ENCODE measurements around the gene C1QTNF7. TPM values are rescaled to one million over a fixed set of nuclear protein-coding genes. Genes with fewer than 3 reads are reported as not detected.

Gene C1QTNF7
- total RNA-seq, 1 experiment from 2014 or later, result not detected

GRCh38 chr4:15410750-15411149 is 17.1 kb upstream of the C1QTNF7 start:
- no peak overlapping the region for H3K9ac ChIP-seq (ENCODE audit: low read length)
- no peaks in the 10 kb centered on the region for H3K4me1 ChIP-seq (ENCODE audit: insufficient read depth, low read length)
- H3K9me2 ChIP-seq (replicated peaks; ENCODE audit: low read length), result no peaks in the 10 kb centered on the region
- no TSS peak for BruUV-seq (replicated peaks)
- intact Hi-C loops (cut with micrococcal nuclease), result no loop called here
- no peak overlapping the region for H2AFZ ChIP-seq (ENCODE audit: low read length)
- POLR2A ChIA-PET (ENCODE audit: unreplicated experiment), result no interaction called here
- CTCF ChIA-PET, result no interaction called here
- H3K4me2 ChIP-seq (ENCODE audit: low read length), result no peak overlapping the region
- H3K27ac ChIP-seq (ENCODE audit: low read length), result no peak overlapping the region
- H3F3A ChIP-seq (ENCODE audit: low read length, unreplicated experiment), result no peaks in the 10 kb centered on the region
- DNase-seq (no peak), ATAC-seq (no peak)
- no peaks in the 10 kb centered on the region for H3K79me2 ChIP-seq (ENCODE audit: low read length)
- H4K20me1 ChIP-seq (ENCODE audit: low read length), result no peaks in the 10 kb centered on the region
- no peaks in the 10 kb centered on the region for H3K9me3 ChIP-seq (ENCODE audit: low read length)
- TF ChIP-seq EZH2 (IDR thresholded peaks at IDR 0.05; ENCODE audit: low read length, unreplicated experiment) (no peak), EZH2phosphoT487 (IDR thresholded peaks at IDR 0.05; ENCODE audit: borderline replicate concordance, low read length) (no peak)
- TF ChIP-seq, protein P1, sequence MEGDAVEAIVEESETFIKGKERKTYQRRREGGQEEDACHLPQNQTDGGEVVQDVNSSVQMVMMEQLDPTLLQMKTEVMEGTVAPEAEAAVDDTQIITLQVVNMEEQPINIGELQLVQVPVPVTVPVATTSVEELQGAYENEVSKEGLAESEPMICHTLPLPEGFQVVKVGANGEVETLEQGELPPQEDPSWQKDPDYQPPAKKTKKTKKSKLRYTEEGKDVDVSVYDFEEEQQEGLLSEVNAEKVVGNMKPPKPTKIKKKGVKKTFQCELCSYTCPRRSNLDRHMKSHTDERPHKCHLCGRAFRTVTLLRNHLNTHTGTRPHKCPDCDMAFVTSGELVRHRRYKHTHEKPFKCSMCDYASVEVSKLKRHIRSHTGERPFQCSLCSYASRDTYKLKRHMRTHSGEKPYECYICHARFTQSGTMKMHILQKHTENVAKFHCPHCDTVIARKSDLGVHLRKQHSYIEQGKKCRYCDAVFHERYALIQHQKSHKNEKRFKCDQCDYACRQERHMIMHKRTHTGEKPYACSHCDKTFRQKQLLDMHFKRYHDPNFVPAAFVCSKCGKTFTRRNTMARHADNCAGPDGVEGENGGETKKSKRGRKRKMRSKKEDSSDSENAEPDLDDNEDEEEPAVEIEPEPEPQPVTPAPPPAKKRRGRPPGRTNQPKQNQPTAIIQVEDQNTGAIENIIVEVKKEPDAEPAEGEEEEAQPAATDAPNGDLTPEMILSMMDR (conservative IDR thresholded peaks at IDR 0.05; ENCODE audit: low read depth, low read length), result no peak
- H3K27me3 ChIP-seq (ENCODE audit: low read length), result peaks cover 27% of the 10 kb centered on the region
- no peaks in the 10 kb centered on the region for H3K36me3 ChIP-seq (ENCODE audit: low read depth, low read length)
- no peak overlapping the region for H3K4me3 ChIP-seq (ENCODE audit: low read length)

- Histone ChIP-seq H3K27me3 (ENCODE audit: low read length) (peaks cover 21% of the 10 kb centered on the region), H3K36me3 (ENCODE audit: low read depth, low read length) (no peaks in the 10 kb centered on the region), H3K79me2 (ENCODE audit: low read length) (no peaks in the 10 kb centered on the region), H3K4me2 (ENCODE audit: low read length) (no peak overlapping the region), H4K20me1 (ENCODE audit: low read length) (no peaks in the 10 kb centered on the region), H3K9me3 (ENCODE audit: low read length) (no peaks in the 10 kb centered on the region), H3K27ac (ENCODE audit: low read length) (no peak overlapping the region), H3K4me1 (ENCODE audit: insufficient read depth, low read length) (no peaks in the 10 kb centered on the region), H3K9me2 (replicated peaks; ENCODE audit: low read length) (no peaks in the 10 kb centered on the region), H3K9ac (ENCODE audit: low read length) (no peak overlapping the region), H3K4me3 (ENCODE audit: low read length) (no peak overlapping the region), H3F3A (ENCODE audit: low read length, unreplicated experiment) (no peaks in the 10 kb centered on the region), H2AFZ (ENCODE audit: low read length) (no peak overlapping the region)
- no peak for DNase-seq
- ATAC-seq, result no peak
- POLR2A ChIA-PET (ENCODE audit: unreplicated experiment), result no interaction called here
- TF ChIP-seq, protein P1 (conservative IDR thresholded peaks at IDR 0.05; ENCODE audit: low read depth, low read length), result no peak
- no peak for TF ChIP-seq EZH2phosphoT487 (IDR thresholded peaks at IDR 0.05; ENCODE audit: borderline replicate concordance, low read length)
- TF ChIP-seq EZH2 (IDR thresholded peaks at IDR 0.05; ENCODE audit: low read length, unreplicated experiment), result no peak
- no TSS peak for BruUV-seq (replicated peaks)
- CTCF ChIA-PET, result no interaction called here
- intact Hi-C loops (cut with micrococcal nuclease), result no loop called here
Observed at GRCh38 chr4:15412461-15412860, 15.4 kb upstream of the C1QTNF7 start.

- ATAC-seq, result no peak
- POLR2A ChIA-PET (ENCODE audit: unreplicated experiment), result no interaction called here
Observed at GRCh38 chr4:15413010-15413622, 14.7 kb upstream of the C1QTNF7 start.

More at GRCh38 chr4:15413010-15413622, 14.7 kb upstream of the C1QTNF7 start:
- Histone ChIP-seq H2AFZ (ENCODE audit: low read length) (no peak overlapping the region), H3K4me3 (ENCODE audit: low read length) (no peak overlapping the region), H3K9ac (ENCODE audit: low read length) (no peak overlapping the region), H4K20me1 (ENCODE audit: low read length) (no peaks in the 10 kb centered on the region), H3K27ac (ENCODE audit: low read length) (no peak overlapping the region), H3K4me1 (ENCODE audit: insufficient read depth, low read length) (no peaks in the 10 kb centered on the region), H3F3A (ENCODE audit: low read length, unreplicated experiment) (no peaks in the 10 kb centered on the region), H3K9me3 (ENCODE audit: low read length) (no peaks in the 10 kb centered on the region), H3K9me2 (replicated peaks; ENCODE audit: low read length) (no peaks in the 10 kb centered on the region), H3K27me3 (ENCODE audit: low read length) (peaks cover 21% of the 10 kb centered on the region), H3K79me2 (ENCODE audit: low read length) (no peaks in the 10 kb centered on the region), H3K36me3 (ENCODE audit: low read depth, low read length) (no peaks in the 10 kb centered on the region), H3K4me2 (ENCODE audit: low read length) (no peak overlapping the region)
- TF ChIP-seq, protein P1 (conservative IDR thresholded peaks at IDR 0.05; ENCODE audit: low read depth, low read length), result no peak
- TF ChIP-seq EZH2 (IDR thresholded peaks at IDR 0.05; ENCODE audit: low read length, unreplicated experiment), result no peak
- no peak for TF ChIP-seq EZH2phosphoT487 (IDR thresholded peaks at IDR 0.05; ENCODE audit: borderline replicate concordance, low read length)
- intact Hi-C loops (cut with micrococcal nuclease), result no loop called here
- DNase-seq, result no peak
- no TSS peak for BruUV-seq (replicated peaks)
- CTCF ChIA-PET, result no interaction called here

All from PC-3 (cell line).